Large intestine (tissue), 3 donors: Measurements from ENCODE around the gene ANKRD55. TPM values are rescaled to one million over a fixed set of nuclear protein-coding genes. Genes with fewer than 3 reads are reported as not detected.
A peak's percentile ranks its signal among the peaks of the same experiment; 100 is the strongest.
"Not testable (repeated sequence)": the region's sequence is repeated elsewhere in the genome, so short reads cannot be mapped to it uniquely, and the experiment has no call there.

Experiments
- DNase-seq, 2 donors: peaks; one replicate each; pipeline versions ENCODE4 v3.0.0 to v3.0.0-alpha.2; 2013
- H3K27ac ChIP-seq: one replicate; pipeline ENCODE4 v1.5.1; 2013; ENCODE audit warnings: low read length
- H3K27me3 ChIP-seq: 2 replicates; pipeline ENCODE4 v1.6.1; 2013; ENCODE audit warnings: low read length; ENCODE audit not compliant: control insufficient read depth, insufficient read depth
- H3K36me3 ChIP-seq: 2 replicates; pipeline ENCODE4 v1.6.1; 2013; ENCODE audit warnings: low read length; ENCODE audit not compliant: control insufficient read depth, insufficient read depth
- H3K4me1 ChIP-seq: one replicate; pipeline ENCODE4 v1.6.1; 2013; ENCODE audit warnings: low read length; ENCODE audit not compliant: control insufficient read depth, insufficient read depth
- H3K4me3 ChIP-seq: one replicate; pipeline ENCODE4 v1.5.1; 2013; ENCODE audit warnings: low read length
- H3K9me3 ChIP-seq: one replicate; pipeline ENCODE4 v1.6.1; 2013; ENCODE audit warnings: mild to moderate bottlenecking, low read depth, low read length, moderate library complexity; ENCODE audit not compliant: control insufficient read depth
- WGBS: methylation state at CpG from one replicate; pipeline ENCODE4 v1.1.5; 2013; ENCODE audit warnings: low lambda C conversion rate; ENCODE audit not compliant: insufficient coverage; 5-methylcytosine and 5-hydroxymethylcytosine counted together
- polyA plus RNA-seq: library from polyadenylated mRNA; unstranded; fragments of 120-200 nt; gene quantifications from one replicate; pipeline ENCODE4 v1.2.1, GENCODE V29; 2013

Gene ANKRD55
- polyA plus RNA-seq, 1 donor = 0.18 TPM

DNA sequence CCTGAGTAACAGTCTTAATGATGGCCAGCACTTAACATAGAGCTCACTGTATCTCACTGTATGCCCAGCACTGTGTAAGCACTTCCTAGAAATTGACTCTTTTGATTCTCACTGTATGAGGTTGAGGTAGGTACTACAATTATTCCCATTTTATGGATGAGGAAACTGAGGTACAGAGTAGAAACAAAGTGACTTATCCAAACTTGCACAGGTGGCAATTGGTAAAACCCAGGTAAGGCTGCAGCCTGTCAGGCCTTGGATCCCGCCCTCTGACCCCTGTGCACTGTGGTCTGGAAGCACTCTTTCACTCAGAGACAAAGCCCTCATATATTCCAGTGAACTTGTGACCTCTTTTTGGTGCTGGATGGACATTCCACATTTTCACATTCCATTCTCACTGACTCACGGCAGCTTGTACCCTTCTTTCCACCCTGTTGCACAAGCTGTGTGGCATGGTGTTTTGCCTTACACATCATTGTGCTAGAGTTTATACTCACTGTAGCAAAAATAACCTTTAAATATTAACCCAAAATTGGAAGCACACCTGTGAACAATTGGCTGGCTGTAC, 21.7 kb downstream of the ANKRD55 start:
- H3K4me3 ChIP-seq = no peak overlapping the region
- no peaks in the 10 kb centered on the region for H3K36me3 ChIP-seq
- no peaks in the 10 kb centered on the region for H3K27me3 ChIP-seq
- H3K4me1 ChIP-seq = no peaks in the 10 kb centered on the region
- no peak for DNase-seq
- no peak overlapping the region for H3K27ac ChIP-seq
- no peaks in the 10 kb centered on the region for H3K9me3 ChIP-seq
- WGBS = no CpG with 5 or more reads among the region's 2 CpGs

DNA sequence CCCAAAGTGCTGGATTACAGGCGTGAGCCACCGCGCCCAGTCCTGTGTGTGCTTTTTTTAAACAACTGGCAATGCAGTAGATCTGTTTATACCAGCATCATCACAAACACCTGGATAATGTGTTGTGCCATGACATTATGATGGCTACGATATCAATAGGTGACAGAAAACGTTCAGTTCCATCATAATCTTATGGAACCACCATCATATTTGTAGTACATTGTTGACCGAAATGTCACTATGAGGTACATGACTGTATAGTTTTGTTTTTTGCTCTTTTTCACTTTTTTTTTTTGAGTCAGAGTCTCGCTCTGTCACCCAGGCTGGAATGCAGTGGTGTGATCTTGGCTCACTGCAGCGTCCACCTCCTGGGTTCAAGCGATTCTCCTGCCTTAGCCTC, 24.4 kb downstream of the ANKRD55 start:
- H3K4me1 ChIP-seq = no peaks in the 10 kb centered on the region
- H3K36me3 ChIP-seq = no peaks in the 10 kb centered on the region
- no peaks in the 10 kb centered on the region for H3K27me3 ChIP-seq
- no peak overlapping the region for H3K4me3 ChIP-seq
- WGBS = no CpG with 5 or more reads among the region's 9 CpGs
- no peak for DNase-seq
- H3K27ac ChIP-seq = no peak overlapping the region
- no peaks in the 10 kb centered on the region for H3K9me3 ChIP-seq

DNA sequence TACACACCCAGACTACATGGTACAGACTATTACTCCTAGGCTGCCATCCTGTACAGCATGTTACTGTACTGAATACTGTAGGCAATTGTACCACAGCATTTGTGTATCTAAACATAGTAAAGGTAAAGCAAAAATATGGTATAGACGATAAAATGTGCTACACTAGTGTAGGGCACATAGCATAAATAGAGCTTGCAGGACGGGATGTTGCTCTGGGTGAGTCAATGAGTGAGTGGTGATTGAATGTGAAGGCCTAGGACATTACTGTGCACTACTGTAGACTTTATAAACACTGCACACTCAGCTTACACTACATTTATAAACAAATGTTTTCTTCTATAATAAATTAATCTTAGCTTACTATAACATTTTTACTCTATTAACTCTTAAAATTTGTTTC, 25.6 kb downstream of the ANKRD55 start:
- H3K4me1 ChIP-seq = no peaks in the 10 kb centered on the region
- no peaks in the 10 kb centered on the region for H3K9me3 ChIP-seq
- WGBS = no CpG with 5 or more reads among the region's 2 CpGs
- H3K27me3 ChIP-seq = no peaks in the 10 kb centered on the region
- DNase-seq = no peak
- no peaks in the 10 kb centered on the region for H3K36me3 ChIP-seq
- no peak overlapping the region for H3K4me3 ChIP-seq
- H3K27ac ChIP-seq = no peak overlapping the region

GRCh38 chr5:56206126-56206910, 26.8 kb downstream of the ANKRD55 start:
- WGBS = 93% methylated on average over 2 of the region's 7 CpGs
- DNase-seq = no peak
- Histone ChIP-seq H3K4me3 (no peak overlapping the region), H3K27me3 (no peaks in the 10 kb centered on the region), H3K36me3 (no peaks in the 10 kb centered on the region), H3K4me1 (no peaks in the 10 kb centered on the region), H3K27ac (no peak overlapping the region), H3K9me3 (no peaks in the 10 kb centered on the region)

- H3K4me3 ChIP-seq, H3K36me3 ChIP-seq, H3K4me1 ChIP-seq, H3K9me3 ChIP-seq, H3K27ac ChIP-seq, H3K27me3 ChIP-seq, DNase-seq: not testable (repeated sequence)
Observed at GRCh38 chr5:56203936-56204335, 29.2 kb downstream of the ANKRD55 start.

- Histone ChIP-seq H3K36me3 (no peaks in the 10 kb centered on the region), H3K9me3 (no peaks in the 10 kb centered on the region), H3K27ac (no peak overlapping the region), H3K27me3 (no peaks in the 10 kb centered on the region), H3K4me3 (no peak overlapping the region), H3K4me1 (no peaks in the 10 kb centered on the region)
- DNase-seq = no peak
- no CpG with 5 or more reads among the region's 3 CpGs for WGBS
Observed at GRCh38 chr5:56202483-56202882, 30.6 kb downstream of the ANKRD55 start.

- not testable (repeated sequence) for H3K36me3 ChIP-seq, H3K27me3 ChIP-seq, H3K4me1 ChIP-seq, H3K4me3 ChIP-seq, H3K9me3 ChIP-seq, DNase-seq, H3K27ac ChIP-seq
- 80% methylated on average over 1 of the region's 3 CpGs for WGBS
Observed at GRCh38 chr5:56201762-56202261, 31.3 kb downstream of the ANKRD55 start.

GRCh38 chr5:56200971-56201666, 32.0 kb downstream of the ANKRD55 start:
- H3K36me3 ChIP-seq = no peaks in the 10 kb centered on the region
- DNase-seq = peak; percentile 75 to 83
- no peaks in the 10 kb centered on the region for H3K27me3 ChIP-seq
- H3K4me3 ChIP-seq = no peak overlapping the region
- H3K9me3 ChIP-seq = no peaks in the 10 kb centered on the region
- no CpG with 5 or more reads among the region's 5 CpGs for WGBS
- H3K27ac ChIP-seq = peak overlapping the region; percentile 28
- no peaks in the 10 kb centered on the region for H3K4me1 ChIP-seq

DNA sequence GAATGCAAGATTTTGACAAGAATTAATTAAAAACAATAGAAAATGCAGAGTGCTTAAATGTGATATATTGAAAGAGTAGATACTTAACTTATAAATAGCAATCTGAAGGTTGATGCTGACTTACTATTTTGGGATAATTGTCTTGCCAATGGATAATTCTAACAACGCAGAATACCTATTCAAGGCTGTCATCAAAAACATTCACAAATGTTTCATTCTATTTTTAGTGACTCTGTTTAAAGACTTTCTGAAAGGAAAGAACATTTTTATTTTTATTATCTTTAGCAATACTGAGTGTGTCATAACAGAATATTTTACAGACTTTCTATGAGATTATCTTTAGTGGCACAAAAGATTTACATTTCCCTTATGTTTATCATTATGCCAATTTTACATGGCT, 38.1 kb downstream of the ANKRD55 start:
- no peaks in the 10 kb centered on the region for H3K27me3 ChIP-seq
- no peaks in the 10 kb centered on the region for H3K9me3 ChIP-seq
- no peak overlapping the region for H3K27ac ChIP-seq
- no peak for DNase-seq
- no peaks in the 10 kb centered on the region for H3K4me1 ChIP-seq
- WGBS = no CpG with 5 or more reads among the region's 1 CpG
- H3K36me3 ChIP-seq = no peaks in the 10 kb centered on the region
- no peak overlapping the region for H3K4me3 ChIP-seq

DNA sequence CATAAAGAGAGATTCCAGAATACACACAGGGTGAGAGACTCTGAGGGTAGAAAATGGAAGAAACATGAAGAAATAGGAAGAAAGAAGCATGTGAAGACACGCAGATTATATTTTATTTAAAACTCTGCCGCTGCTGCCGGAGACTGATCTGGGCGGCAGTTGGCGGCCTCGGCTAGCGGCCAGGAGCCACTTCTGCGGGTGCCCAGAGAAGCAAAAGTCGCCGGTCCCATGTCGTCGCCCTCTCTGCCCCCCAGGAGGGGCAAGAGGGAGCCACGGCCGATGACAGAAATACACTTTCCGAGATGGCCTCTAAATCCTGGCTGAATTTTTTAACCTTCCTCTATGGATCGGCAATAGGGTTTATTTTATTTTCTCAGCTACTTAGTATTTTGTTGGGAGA, 40.9 kb downstream of the ANKRD55 start:
- no peaks in the 10 kb centered on the region for H3K36me3 ChIP-seq
- H3K27ac ChIP-seq = no peak overlapping the region
- no peaks in the 10 kb centered on the region for H3K9me3 ChIP-seq
- H3K4me1 ChIP-seq = no peaks in the 10 kb centered on the region
- no peaks in the 10 kb centered on the region for H3K27me3 ChIP-seq
- DNase-seq = no peak
- no CpG with 5 or more reads among the region's 16 CpGs for WGBS
- no peak overlapping the region for H3K4me3 ChIP-seq
